Endothelial cell of umbilical vein (primary cell): ENCODE data around the gene LRTM2. TPM values are rescaled to one million over a fixed set of nuclear protein-coding genes. Genes with fewer than 3 reads are reported as not detected.

Experiments
- BruUV-seq: library from RNA; stranded (reverse); fragments of 400-500 nt; replicated peaks from 2 replicates; lab custom pipeline; 2021; lab: Mats Ljungman, UMichigan
- CTCF ChIA-PET: fragments of 300-600, 350-600 bp; sonication (Branson Sonifier 250); formaldehyde crosslinking; loops from one replicate; lab custom pipeline; 2021; ENCODE audit warnings: antibody characterized with exemption, inconsistent platforms; lab: Charles Lee
- POLR2A ChIA-PET: fragments of 300-600, 350-600 bp; sonication (Branson Sonifier 250); formaldehyde crosslinking; loops from one replicate; lab custom pipeline; 2021; ENCODE audit warnings: antibody characterized with exemption, inconsistent platforms; lab: Charles Lee
- DNase-seq: peaks from one replicate; pipeline ENCODE4 v3.0.0-alpha.2; 2011; ENCODE audit warnings: low read depth, low spot score
- FAIRE-seq: peaks from 2 replicates; lab custom pipeline; 2011; peaks lifted over from hg19 to GRCh38; lab: Jason Lieb, UNC
- H2AFZ ChIP-seq: 2 replicates; pipeline ENCODE4 v1.6.0; 2012; ENCODE audit warnings: low read depth, low read length, control low read depth, inconsistent platforms
- H3K27ac ChIP-seq: 2 replicates; pipeline ENCODE4 v1.5.1; 2011; ENCODE audit warnings: low read depth, mild to moderate bottlenecking, control low read depth, low read length, moderate library complexity; ENCODE audit not compliant: insufficient read depth
- H3K27me3 ChIP-seq, 2 experiments: 2 replicates each; pipeline versions ENCODE4 v1.6.0 to v1.6.1; 2011; ENCODE audit warnings: low read length in 2 of 2, mixed read lengths in 1 of 2; ENCODE audit not compliant: control insufficient read depth in 2 of 2, insufficient read depth in 2 of 2
- H3K36me3 ChIP-seq, 2 experiments: 2 replicates in 1 of 2; 3 replicates in 1 of 2; pipeline ENCODE4 v1.5.1; 2011; ENCODE audit warnings: low read length in 2 of 2, mild to moderate bottlenecking in 1 of 2, moderate library complexity in 1 of 2; ENCODE audit not compliant: control insufficient read depth in 2 of 2, insufficient read depth in 2 of 2; ENCODE audit errors: extremely low read depth in 1 of 2
- H3K4me1 ChIP-seq: 3 replicates; pipeline ENCODE4 v1.5.1; 2011; ENCODE audit warnings: mild to moderate bottlenecking, low read length; ENCODE audit not compliant: control insufficient read depth, insufficient read depth; ENCODE audit errors: extremely low read depth
- H3K4me2 ChIP-seq: 2 replicates; pipeline ENCODE4 v1.6.1; 2011; ENCODE audit warnings: low read length, control low read depth, mixed read lengths; ENCODE audit not compliant: insufficient read depth
- H3K4me3 ChIP-seq, 3 experiments: fragments of 200-600 bp in 1 of 3; sonication (generic), shearing (Covaris generic) in 1 of 3; replicated peaks in 1 of 3; 2 replicates each; pipeline ENCODE4 v1.5.1; 2011 to 2016; ENCODE audit warnings: control low read depth in 3 of 3, low read length in 3 of 3, mild to moderate bottlenecking in 2 of 3, inconsistent platforms in 1 of 3, low read depth in 1 of 3, moderate library complexity in 1 of 3; ENCODE audit not compliant: insufficient read depth in 1 of 3
- H3K79me2 ChIP-seq: 2 replicates; pipeline ENCODE4 v1.6.0; 2012; ENCODE audit warnings: low read length, inconsistent platforms; ENCODE audit not compliant: control insufficient read depth, insufficient read depth
- H3K9ac ChIP-seq: replicated peaks from 2 replicates; pipeline ENCODE3; 2011; ENCODE audit warnings: low read length, control low read depth; ENCODE audit not compliant: insufficient read depth; ENCODE audit errors: extremely low read depth
- H3K9me1 ChIP-seq: replicated peaks from 3 replicates; pipeline ENCODE4 v1.6.0; 2011; ENCODE audit warnings: mild to moderate bottlenecking, low read length; ENCODE audit not compliant: control insufficient read depth, insufficient read depth; ENCODE audit errors: extremely low read depth
- H3K9me3 ChIP-seq: replicated peaks from 2 replicates; pipeline ENCODE4 v1.5.1; 2012; ENCODE audit warnings: low read length, inconsistent platforms; ENCODE audit not compliant: control insufficient read depth, insufficient read depth
- H4K20me1 ChIP-seq: replicated peaks from 2 replicates; pipeline ENCODE3; 2011; ENCODE audit warnings: mild to moderate bottlenecking, low read length; ENCODE audit not compliant: control insufficient read depth, insufficient read depth; ENCODE audit errors: extremely low read depth
- CTCF ChIP-seq, 2 donors: IDR thresholded peaks; 1 replicate in 1 of 2; 2 replicates in 1 of 2; pipeline ENCODE4 v1.5.1; 2011; ENCODE audit warnings: low read length in 2 of 2, mild to moderate bottlenecking in 2 of 2, moderate library complexity in 2 of 2, control low read depth in 1 of 2, inconsistent platforms in 1 of 2, low read depth in 1 of 2; ENCODE audit not compliant: insufficient read depth in 1 of 2; ENCODE audit errors: extremely low read depth in 1 of 2
- EZH2 ChIP-seq: IDR thresholded peaks from 2 replicates; pipeline ENCODE4 v1.6.1; 2012; ENCODE audit warnings: borderline replicate concordance, low read depth, mild to moderate bottlenecking, moderate library complexity, low read length, inconsistent platforms; ENCODE audit not compliant: severe bottlenecking
- FOS ChIP-seq: IDR thresholded peaks from 2 replicates; pipeline ENCODE4 v1.6.1; 2011; ENCODE audit warnings: mild to moderate bottlenecking, low read length, moderate library complexity, borderline replicate concordance; ENCODE audit not compliant: insufficient read depth
- GATA2 ChIP-seq: IDR thresholded peaks from 2 replicates; pipeline ENCODE4 v1.7.0; 2011; ENCODE audit warnings: low read depth, mild to moderate bottlenecking, moderate library complexity, mixed read lengths, low read length; ENCODE audit not compliant: insufficient read length, insufficient read depth
- JUN ChIP-seq: IDR thresholded peaks from 2 replicates; pipeline ENCODE4 v1.6.1; 2011; ENCODE audit warnings: borderline replicate concordance, low read depth; ENCODE audit not compliant: insufficient read length, insufficient read depth
- MAX ChIP-seq: IDR thresholded peaks from 2 replicates; pipeline ENCODE4 v1.6.1; 2011; ENCODE audit not compliant: insufficient read depth, insufficient read length
- MYC ChIP-seq: IDR thresholded peaks from one replicate; pipeline ENCODE4 v1.6.1; 2011; ENCODE audit warnings: mild to moderate bottlenecking, low read depth, low read length
- POLR2A ChIP-seq: IDR thresholded peaks from 2 replicates; pipeline ENCODE4 v1.6.1; 2012; ENCODE audit warnings: low read depth, mild to moderate bottlenecking, control low read depth, low read length
- POLR2AphosphoS5 ChIP-seq: IDR thresholded peaks from 2 replicates; pipeline ENCODE4 v1.6.1; 2012; ENCODE audit warnings: low read depth, mild to moderate bottlenecking, control low read depth, low read length, moderate library complexity; ENCODE audit not compliant: insufficient read depth
- dilution Hi-C: fragments of 300-500 bp; cut with MboI; formaldehyde crosslinking; loops from one replicate; pipeline ENCODE4 v1.15.0; 2019; ENCODE audit warnings: low sequenced_read_pairs; ENCODE audit not compliant: extremely low pct_ligation_motif_present
- intact Hi-C: fragments of 100-400 bp; cut with micrococcal nuclease; formaldehyde crosslinking; loops from one replicate; pipeline ENCODE4 v1.10.0; 2022
- polyA plus RNA-seq, 4 experiments: library from polyadenylated mRNA; depleted of rRNA in 3 of 4; stranded (reverse) in 3 of 4; unstranded in 1 of 4; fragments of >200 nt; gene quantifications; 2 replicates each; pipeline versions ENCODE4 v1.2.1 to v1.2.3, GENCODE V29; 2011 to 2012; ENCODE audit warnings: missing spikeins in 1 of 4
- total RNA-seq: library from RNA; stranded (reverse); gene quantifications from 2 replicates; pipeline ENCODE4 v1.2.3, GENCODE V29; 2021

LRTM2 gene
- total and polyA plus RNA-seq, 2 donors (not counting 3 experiments of a cell fraction or from before 2014, with no cell fraction given): not detected

- POLR2A ChIA-PET: no interaction called here
- Histone ChIP-seq H3K27ac (no peak overlapping the region), H3K9me3 (no peaks in the 10 kb centered on the region), H3K4me2 (no peak overlapping the region), H3K36me3 (no peaks in the 10 kb centered on the region), H3K4me1 (no peaks in the 10 kb centered on the region), H3K9me1 (no peaks in the 10 kb centered on the region), H3K4me3 (no peak overlapping the region), H3K9ac (no peak overlapping the region), H2AFZ (no peak overlapping the region), H3K79me2 (no peaks in the 10 kb centered on the region), H3K27me3 (peaks cover 30 to 31% of the 10 kb centered on the region in 2 experiments), H4K20me1 (no peaks in the 10 kb centered on the region)
- BruUV-seq: no TSS peak
- DNase-seq (no peak), FAIRE-seq (no peak)
- dilution Hi-C loops: no loop called here
- intact Hi-C loops: no loop called here
- no peak for TF ChIP-seq POLR2A
- TF ChIP-seq JUN: no peak
- TF ChIP-seq CTCF (IDR thresholded peaks at IDR 0.05; ENCODE audit: extremely low read depth in 1 of 2, insufficient read depth in 1 of 2, low read depth in 1 of 2, low read length in 2 of 2): no peak
- TF ChIP-seq POLR2AphosphoS5: no peak
- TF ChIP-seq MYC: no peak
- TF ChIP-seq FOS: no peak
- no peak for TF ChIP-seq EZH2
- TF ChIP-seq GATA2: no peak
- TF ChIP-seq MAX: no peak
- CTCF ChIA-PET: no interaction called here
These were observed 1.3 kb upstream of the LRTM2 start for GRCh38 chr12:1819050-1819449.
